Heart right ventricle (tissue), 16 donors: ENCODE measurements around the gene CHD3. TPM values are rescaled to one million over a fixed set of nuclear protein-coding genes. Genes with fewer than 3 reads are reported as not detected.

Experiments used
- ATAC-seq, 8 donors: fragments of 200-7000 bp; cut with Tn5 transposase; one replicate each; pipeline ENCODE4 v1.9.1; 2020; ENCODE audit warnings: mild to moderate bottlenecking in 8 of 8, moderate library complexity in 8 of 8, moderate number of reproducible peaks in 1 of 8
- DNase-seq, 2 donors: peaks; one replicate each; pipeline ENCODE4 v3.0.0-alpha.2; 2020
- H3K27ac ChIP-seq, 10 donors: fragments of 200-600 bp; sonication (generic) in 2 of 10; one replicate each; pipeline versions ENCODE4 v1.5.0 to v1.8.0; 2020 to 2022; ENCODE audit warnings: mild to moderate bottlenecking in 3 of 10
- H3K27me3 ChIP-seq, 7 donors: fragments of 200-600 bp; one replicate each; pipeline ENCODE4 v1.8.0; 2021 to 2022; ENCODE audit warnings: mild to moderate bottlenecking in 2 of 7
- H3K36me3 ChIP-seq, 9 donors: fragments of 200-600 bp; sonication (generic) in 1 of 9; one replicate each; pipeline versions ENCODE4 v1.5.0 to v1.8.0; 2020 to 2022; ENCODE audit warnings: mild to moderate bottlenecking in 2 of 9
- H3K4me1 ChIP-seq, 9 donors: fragments of 200-600 bp; sonication (generic) in 1 of 9; one replicate each; pipeline versions ENCODE4 v1.5.0 to v1.8.0; 2020 to 2022; ENCODE audit warnings: mild to moderate bottlenecking in 4 of 9
- H3K4me3 ChIP-seq, 10 donors: fragments of 200-600 bp; sonication (generic) in 2 of 10; one replicate each; pipeline versions ENCODE4 v1.5.0 to v1.8.0; 2020 to 2022; ENCODE audit warnings: mild to moderate bottlenecking in 7 of 10, moderate library complexity in 2 of 10
- H3K9me3 ChIP-seq, 11 donors: fragments of 200-600 bp in 10 of 11; sonication (generic) in 2 of 11; one replicate each; pipeline versions ENCODE4 v1.5.0 to v1.8.0; 2013 to 2022; ENCODE audit warnings: mild to moderate bottlenecking in 2 of 11, control low read depth in 1 of 11, moderate library complexity in 1 of 11
- CTCF ChIP-seq, 9 donors: fragments of 200-600 bp; sonication (generic) in 2 of 9; IDR thresholded peaks; one replicate each; pipeline versions ENCODE4 v1.5.0 to v1.8.0; 2021 to 2022; ENCODE audit warnings: antibody characterized with exemption in 9 of 9, mild to moderate bottlenecking in 5 of 9, moderate library complexity in 1 of 9
- WGBS, 2 donors: extraction: QIAGEN DNeasy Blood & Tissue Kit; methylation state at CpG; one replicate each; pipeline ENCODE4 v1.1.7; 2013; ENCODE audit warnings: inconsistent platforms in 1 of 2; 5-methylcytosine and 5-hydroxymethylcytosine counted together
- intact Hi-C, 10 donors: fragments of 100-400 bp; cut with DNase I; formaldehyde crosslinking; loops; one replicate each; pipeline versions ENCODE4 v1.11.1 to v1.14.2; 2022
- polyA plus RNA-seq, 2 donors: library from polyadenylated mRNA; stranded (reverse); fragments of 200-250 nt; gene quantifications; one replicate each; pipeline ENCODE4 v1.2.3, GENCODE V29; 2013
- total RNA-seq, 10 donors: library from RNA; stranded (reverse); fragmentation: NEBNext Ultra II Directional in 3 of 10; extraction: Animal tissue kit (Norgen Biotek cat#: 25700) in 3 of 10; gene quantifications; one replicate each; pipeline versions ENCODE4 v1.2.1 to v1.2.4, GENCODE V29; 2021 to 2023
- donor health status: Arrhythmogenic right ventricular cardiomyopathy.
- donor health status: ischemic (EF 13 %, LVEDD 7.1; RV severe dilation, severe dysfunction).
- donor health status: healthy with polysubstance abuse.
- donor health status: DM: no; HTN: yes; CAD: no.
- donor health status: DM: no; HTN: no; CAD: no.
- donor health status: ischemic (EF 25% LVEDD 6.9; RV normal size, moderate dysfunction).
- donor health status: ischemic (EF 25% LVEDD 5.7; RV mildly dilated, moderate dysfunction).
- donor health status: healthy.
- donor health status: DM: yes; HTN: yes; CAD: no.
- donor health status: Ischemic cardiomyopathy.
- donor health status: ischemic (EF 35%, LVEDD 5.7; RV mildly dilated, moderate dysfunction).
- donor health status: nonischemic (EF 11% LVEDD 7.7; RV severe dilation, severe dysfunction).
- donor health status: DM: yes; HTN: yes; CAD: no.
- donor health status: PGD.
- donor health status: ischemic (EF 29% LVEDD 5.4; RV normal size, mild dysfunction).
- donor health status: nonischemic (EF 23%, LVEDD 6.1; RV moderate dilation, normal function).

Gene CHD3
- total and polyA plus RNA-seq, 12 donors: 8.2 to 29.0 (median 11.1) TPM

GRCh38 chr17:7840441-7840840 is 48.1 kb upstream of the CHD3 start:
- DNase-seq (no peak), ATAC-seq (no peak)
- Histone ChIP-seq H3K4me3 (peak overlapping the region in 1 of 10 donors; percentile 68), H3K36me3 (peaks cover 0 to 19% (median 1%) of the 10 kb centered on the region in 9 donors), H3K4me1 (peaks cover 14 to 68% (median 60%) of the 10 kb centered on the region in 9 donors), H3K9me3 (no peaks in the 10 kb centered on the region), H3K27me3 (no peaks in the 10 kb centered on the region), H3K27ac (peak overlapping the region in 5 of 10 donors; percentile 96 to 100 (median 99))
- TF ChIP-seq CTCF (IDR thresholded peaks at IDR 0.05): no peak
- 53 to 63% methylated on average over 1 of the region's 1 CpG for WGBS, 2 donors
- intact Hi-C loops: loop anchor here in 2 of 10 donors (5.0 to 10.0 kb wide), 2 partner anchors 312 to 314 kb away; partner anchors contain the start of gene PER1 (in 2 of the 2)

- intact Hi-C loops: loop anchor here in 2 of 10 donors (5.0 to 10.0 kb wide), 2 partner anchors 311 to 314 kb away; partner anchors contain the start of gene PER1 (in 2 of the 2)
- WGBS, 2 donors: 70 to 81% methylated on average over 1 of the region's 1 CpG
- ATAC-seq: no peak
- Histone ChIP-seq H3K27ac (peak overlapping the region in 9 of 10 donors; percentile 90 to 100 (median 98)), H3K36me3 (peaks cover 0 to 24% (median 5%) of the 10 kb centered on the region in 9 donors), H3K9me3 (no peaks in the 10 kb centered on the region), H3K4me3 (peak overlapping the region in 7 of 10 donors; percentile 68 to 90 (median 77)), H3K4me1 (peaks cover 17 to 72% (median 62%) of the 10 kb centered on the region in 9 donors), H3K27me3 (no peaks in the 10 kb centered on the region)
- no peak for TF ChIP-seq CTCF (IDR thresholded peaks at IDR 0.05)
- DNase-seq: no peak
Measured at GRCh38 chr17:7840875-7841274, 47.7 kb upstream of the CHD3 start.

- ATAC-seq: peak; percentile 49 to 82 (median 62)
- no peaks in the 10 kb centered on the region for H3K9me3 ChIP-seq
- intact Hi-C loops: loop anchor here in 2 of 10 donors (5.0 to 10.0 kb wide), 2 partner anchors 311 to 313 kb away; partner anchors contain the start of gene PER1 (in 2 of the 2)
- H3K4me3 ChIP-seq: peak overlapping the region; percentile 68 to 90 (median 76)
- WGBS, 2 donors: 2% methylated on average over 34 of the region's 34 CpGs
- TF ChIP-seq CTCF (IDR thresholded peaks at IDR 0.05): peak in 6 of 9 donors; percentile 16 to 70 (median 57)
- H3K36me3 ChIP-seq: peaks cover 0 to 30% (median 10%) of the 10 kb centered on the region in 9 donors
- H3K27ac ChIP-seq: peak overlapping the region; percentile 90 to 100 (median 97)
- H3K27me3 ChIP-seq: no peaks in the 10 kb centered on the region
- H3K4me1 ChIP-seq: peaks cover 17 to 75% (median 61%) of the 10 kb centered on the region in 9 donors
- peak; percentile 89 for DNase-seq
Measured at GRCh38 chr17:7841396-7841914, 47.1 kb upstream of the CHD3 start.

GRCh38 chr17:7841915-7842379 is 46.6 kb upstream of the CHD3 start:
- Histone ChIP-seq H3K36me3 (peaks cover 0 to 34% (median 13%) of the 10 kb centered on the region in 9 donors), H3K4me3 (peak overlapping the region; percentile 68 to 90 (median 76)), H3K27me3 (no peaks in the 10 kb centered on the region), H3K4me1 (peaks cover 16 to 71% (median 56%) of the 10 kb centered on the region in 9 donors), H3K9me3 (no peaks in the 10 kb centered on the region), H3K27ac (peak overlapping the region; percentile 90 to 100 (median 97))
- WGBS, 2 donors: 0 to 1% methylated on average over 44 to 46 of the region's 46 CpGs
- ATAC-seq: peak; percentile 73 to 88 (median 78)
- peak in 1 of 9 donors; percentile 30 for TF ChIP-seq CTCF (IDR thresholded peaks at IDR 0.05)
- intact Hi-C loops: loop anchor here in 4 of 10 donors (2.0 to 10.0 kb wide), 3 partner anchors 15 to 313 kb away; partner anchors contain the start of genes NAA38 (in 2 of the 4) and PER1 (in 2 of the 4)
- DNase-seq: peak; percentile 92 to 94
